GM12878 (cell line): ENCODE results near the gene WWOX. TPM values are rescaled to one million over a fixed set of nuclear protein-coding genes. Genes with fewer than 3 reads are reported as not detected.

Experiments
- ATAC-seq: fragments of 200-7000 bp; cut with Tn5 transposase; 3 replicates; pipeline ENCODE4 v1.9.1; 2020; ENCODE audit warnings: mild to moderate bottlenecking, moderate library complexity
- BruUV-seq: library from RNA; stranded (reverse); fragments of 400-500 nt; replicated peaks from 2 replicates; lab custom pipeline; 2021; lab: Mats Ljungman, UMichigan
- CTCF ChIA-PET: fragments of 300-600 bp; sonication (Branson Sonifier 250); formaldehyde crosslinking; extraction: SDS; loops from one replicate; lab custom pipeline; 2021; ENCODE audit warnings: inconsistent platforms; lab: Yijun Ruan, JAX
- POLR2A ChIA-PET: fragments of 350-600 bp; formaldehyde crosslinking; extraction: SDS; loops from one replicate; lab custom pipeline; 2021; ENCODE audit warnings: inconsistent platforms; lab: Charles Lee
- RAD21 ChIA-PET: fragments of 300-600 bp; sonication (Branson Sonifier 250); formaldehyde crosslinking; loops from one replicate; lab custom pipeline; 2023; ENCODE audit warnings: antibody characterized with exemption; ENCODE audit not compliant: unreplicated experiment; lab: Charles Lee
- SMC1A ChIA-PET: fragments of 300-600 bp; sonication (Branson Sonifier 250); formaldehyde crosslinking; loops from one replicate; lab custom pipeline; 2023; ENCODE audit not compliant: unreplicated experiment, uncharacterized antibody; lab: Charles Lee
- DNase-seq: peaks from one replicate; pipeline ENCODE4 v3.0.0-alpha.2; 2011; ENCODE audit warnings: low read depth, low spot score
- FAIRE-seq: peaks from 3 replicates; lab custom pipeline; 2011; peaks lifted over from hg19 to GRCh38; lab: Jason Lieb, UNC
- H2AFZ ChIP-seq: 2 replicates; pipeline ENCODE4 v1.6.0; 2011; ENCODE audit warnings: low read depth, low read length, control low read depth; ENCODE audit not compliant: control insufficient read depth
- H3K27ac ChIP-seq: 2 replicates; pipeline ENCODE4 v1.5.1; 2011; ENCODE audit warnings: control low read depth; ENCODE audit not compliant: control insufficient read depth, insufficient read depth
- H3K27me3 ChIP-seq, 2 experiments: replicated peaks in 1 of 2; 2 replicates each; pipeline versions ENCODE4 v1.6.0 to v1.6.1; 2011; ENCODE audit warnings: low read length in 1 of 2; ENCODE audit not compliant: control insufficient read depth in 2 of 2, insufficient read depth in 2 of 2
- H3K36me3 ChIP-seq, 2 experiments: 2 replicates each; pipeline ENCODE4 v1.5.1; 2011; ENCODE audit warnings: low read length in 1 of 2; ENCODE audit not compliant: control insufficient read depth in 2 of 2, insufficient read depth in 2 of 2
- H3K4me1 ChIP-seq: 2 replicates; pipeline ENCODE4 v1.6.1; 2011; ENCODE audit warnings: mild to moderate bottlenecking, low read length, moderate library complexity, mixed read lengths; ENCODE audit not compliant: control insufficient read depth, insufficient read depth
- H3K4me2 ChIP-seq: 2 replicates; pipeline ENCODE4 v1.6.0; 2011; ENCODE audit warnings: control low read depth; ENCODE audit not compliant: control insufficient read depth, insufficient read depth
- H3K4me3 ChIP-seq: fragments of 200-600 bp; sonication (generic); 2 replicates; pipeline ENCODE4 v1.5.1; 2016
- H3K79me2 ChIP-seq: 2 replicates; pipeline ENCODE4 v1.6.0; 2011; ENCODE audit warnings: low read length; ENCODE audit not compliant: control insufficient read depth, insufficient read depth
- H3K9ac ChIP-seq: 2 replicates; pipeline ENCODE4 v1.8.0; 2011; ENCODE audit warnings: low read length, control low read depth, mixed read lengths; ENCODE audit not compliant: control insufficient read depth, insufficient read depth
- H3K9me3 ChIP-seq: replicated peaks from 3 replicates; pipeline ENCODE4 v1.5.1; 2011; ENCODE audit warnings: mild to moderate bottlenecking, low read length; ENCODE audit not compliant: control insufficient read depth, insufficient read depth
- H4K20me1 ChIP-seq: 2 replicates; pipeline ENCODE4 v1.6.0; 2011; ENCODE audit not compliant: control insufficient read depth, insufficient read depth
- CREM ChIP-seq: IDR thresholded peaks from 2 replicates; pipeline ENCODE4 v1.6.1; 2014; ENCODE audit warnings: antibody characterized with exemption, low read depth
- HSF1 ChIP-seq: fragments of 150-350 bp; IDR thresholded peaks from 2 replicates; pipeline ENCODE4 v1.6.1; 2014; ENCODE audit warnings: mild to moderate bottlenecking, low read depth, low read length
- JUNB ChIP-seq: IDR thresholded peaks from 2 replicates; pipeline ENCODE4 v1.6.1; 2016; ENCODE audit warnings: antibody characterized with exemption, mild to moderate bottlenecking
- SRF ChIP-seq, 2 experiments: IDR thresholded peaks; 2 replicates each; pipeline ENCODE4 v1.6.1; 2011; ENCODE audit warnings: low read depth in 2 of 2, low read length in 2 of 2, mild to moderate bottlenecking in 1 of 2, moderate library complexity in 1 of 2
- STAT1 ChIP-seq: fragments of 450-650 bp; conservative IDR thresholded peaks from 2 replicates; pipeline ENCODE4 v1.6.1; 2014; ENCODE audit warnings: antibody characterized with exemption, mild to moderate bottlenecking
- USF2 ChIP-seq: IDR thresholded peaks from 2 replicates; pipeline ENCODE4 v1.6.1; 2011; ENCODE audit warnings: low read depth, low read length, improper control_type of control experiment, borderline replicate concordance
- ZBTB33 ChIP-seq: fragments of 450-650 bp; IDR thresholded peaks from 2 replicates; pipeline ENCODE4 v1.6.1; 2017; ENCODE audit warnings: mild to moderate bottlenecking
- WGBS: methylation state at CpG from one replicate; pipeline ENCODE4 v1.1.6; 2016; ENCODE audit warnings: low lambda C conversion rate; ENCODE audit not compliant: insufficient replicate concordance, insufficient coverage; ENCODE audit errors: missing lambda C conversion rate; 5-methylcytosine and 5-hydroxymethylcytosine counted together
- in situ Hi-C: fragments of 300-500 bp; cut with MboI; formaldehyde crosslinking; loops from 9 replicates; pipeline ENCODE4 v1.14.3; 2018; ENCODE audit warnings: mixed read lengths
- intact Hi-C: fragments of 100-400 bp; cut with micrococcal nuclease; formaldehyde crosslinking; loops from one replicate; pipeline ENCODE4 v1.14.2; 2022; ENCODE audit not compliant: unreplicated experiment
- polyA plus RNA-seq, 11 experiments: library from polyadenylated mRNA; depleted of rRNA in 4 of 11; unstranded in 6 of 11; stranded (reverse) in 5 of 11; fragments of >200 nt; fragmentation: Nextera tagmentation in 4 of 11; fragmentation: Illumina TruSeq in 1 of 11; extraction: Ambion mirVana in 4 of 11; extraction: Trizol in 1 of 11; gene quantifications; 1 replicate in 1 of 11; 2 replicates in 10 of 11; pipeline versions ENCODE4 v1.2.1 to v1.2.3, GENCODE V29; 2011 to 2016; ENCODE audit warnings: inconsistent platforms in 2 of 11, missing spikeins in 2 of 11, low read depth in 1 of 11
- total RNA-seq, 4 experiments: library from RNA; depleted of rRNA in 3 of 4; stranded (reverse); fragments of >200 nt in 3 of 4; fragmentation: Illumina TruSeq in 1 of 4; extraction: Trizol in 1 of 4; gene quantifications; 2 replicates each; pipeline versions ENCODE4 v1.2.1 to v1.2.3, GENCODE V29; 2013 to 2021

WWOX gene
- total and polyA plus RNA-seq, 10 of the 15 experiments (the other 5 are each of a cell fraction or from before 2014, with no cell fraction given) = 2.8 to 24.4 (median 17.8) TPM

- DNase-seq (no peak), FAIRE-seq (no peak), ATAC-seq (no peak)
- RAD21 ChIA-PET = no interaction called here
- H4K20me1 ChIP-seq = no peaks in the 10 kb centered on the region
- no TSS peak for BruUV-seq
- SMC1A ChIA-PET = no interaction called here
- H3K4me1 ChIP-seq = no peaks in the 10 kb centered on the region
- in situ Hi-C loops (no loop called here), intact Hi-C loops (no loop called here)
- no peaks in the 10 kb centered on the region for H3K9me3 ChIP-seq
- H3K36me3 ChIP-seq = no peaks in the 10 kb centered on the region
- H3K4me3 ChIP-seq = no peak overlapping the region
- no peak overlapping the region for H3K9ac ChIP-seq
- no peaks in the 10 kb centered on the region for H3K27me3 ChIP-seq
- no peaks in the 10 kb centered on the region for H3K79me2 ChIP-seq
- TF ChIP-seq STAT1 (no peak), SRF (IDR thresholded peaks at IDR 0.05; ENCODE audit: low read depth in 2 of 2, low read length in 2 of 2) (peak in 1 of 2 experiments; percentile 36; a peak in 1 of 4 replicates)
- no peak overlapping the region for H3K27ac ChIP-seq
- H3K4me2 ChIP-seq = no peak overlapping the region
- CTCF ChIA-PET = interaction anchor here (0.6 kb wide), 1 partner anchor 410 kb away, joined by 3 read pairs; no protein-coding TSS in a partner anchor
- POLR2A ChIA-PET = no interaction called here
- 68% methylated on average over 6 of the region's 6 CpGs for WGBS
- H2AFZ ChIP-seq = no peak overlapping the region
These were observed 478.2 kb downstream of the WWOX start for GRCh38 chr16:78577630-78578029.

GRCh38 chr16:78579020-78579419 is 479.6 kb downstream of the WWOX start:
- Histone ChIP-seq H3K79me2 (no peaks in the 10 kb centered on the region), H3K27ac (no peak overlapping the region), H3K36me3 (no peaks in the 10 kb centered on the region), H2AFZ (no peak overlapping the region), H3K9me3 (no peaks in the 10 kb centered on the region), H3K27me3 (no peaks in the 10 kb centered on the region), H3K9ac (no peak overlapping the region), H3K4me1 (no peaks in the 10 kb centered on the region), H3K4me2 (no peak overlapping the region), H4K20me1 (no peaks in the 10 kb centered on the region), H3K4me3 (no peak overlapping the region)
- ChIA-PET CTCF (no interaction called here), SMC1A (no interaction called here), POLR2A (no interaction called here), RAD21 (no interaction called here)
- intact Hi-C loops = no loop called here
- WGBS = 50% methylated on average over 7 of the region's 7 CpGs
- FAIRE-seq (no peak), ATAC-seq (no peak), DNase-seq (no peak)
- BruUV-seq = no TSS peak
- in situ Hi-C loops = no loop called here
- TF ChIP-seq ZBTB33 (no peak), JUNB (no peak), CREM (no peak), HSF1 (no peak), USF2 (no peak)
